PC-3 (cell line): ENCODE results near the gene IGF2BP2.

ENCODE experiments used
- EZH2 ChIP-seq: fragments of 300-600 bp; sonication (generic); IDR thresholded peaks from one replicate; pipeline ENCODE4 v1.6.1; 2017; ENCODE audit warnings: antibody characterized with exemption, mild to moderate bottlenecking, low read length; ENCODE audit not compliant: unreplicated experiment
- EZH2phosphoT487 ChIP-seq: fragments of 300-600 bp; sonication (generic); IDR thresholded peaks from 2 replicates; pipeline ENCODE4 v1.6.1; 2018; ENCODE audit warnings: mild to moderate bottlenecking, antibody characterized with exemption, low read length, borderline replicate concordance
- TF ChIP-seq, protein P1 (sequence below): fragments of 300-600 bp; sonication (generic); conservative IDR thresholded peaks from 2 replicates; pipeline ENCODE4 v1.5.1; 2017; ENCODE audit warnings: antibody characterized with exemption, low read depth, mild to moderate bottlenecking, low read length

DNA sequence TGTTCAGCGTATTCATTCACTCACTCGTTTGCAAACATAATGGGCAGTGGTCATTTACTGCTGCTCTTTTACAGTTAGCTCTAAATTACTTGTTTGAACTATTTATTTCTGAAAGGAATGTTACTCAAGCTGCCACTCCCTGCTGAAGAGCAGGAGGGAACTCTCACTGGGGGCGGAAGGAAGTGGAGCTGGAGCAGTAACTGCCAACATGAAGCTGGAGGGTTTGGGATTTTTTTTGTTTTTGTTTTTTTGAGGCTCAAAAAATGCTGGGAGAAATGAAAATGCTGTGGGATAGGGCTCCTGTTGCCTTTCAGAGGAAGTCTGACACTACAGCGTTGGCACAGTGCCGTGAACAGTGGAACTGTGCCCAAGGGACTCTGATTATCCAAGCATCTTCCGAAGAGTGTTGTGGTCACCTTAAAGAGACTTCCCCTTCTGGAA, 194.6 kb downstream of the IGF2BP2 start:
- TF ChIP-seq, protein P1, sequence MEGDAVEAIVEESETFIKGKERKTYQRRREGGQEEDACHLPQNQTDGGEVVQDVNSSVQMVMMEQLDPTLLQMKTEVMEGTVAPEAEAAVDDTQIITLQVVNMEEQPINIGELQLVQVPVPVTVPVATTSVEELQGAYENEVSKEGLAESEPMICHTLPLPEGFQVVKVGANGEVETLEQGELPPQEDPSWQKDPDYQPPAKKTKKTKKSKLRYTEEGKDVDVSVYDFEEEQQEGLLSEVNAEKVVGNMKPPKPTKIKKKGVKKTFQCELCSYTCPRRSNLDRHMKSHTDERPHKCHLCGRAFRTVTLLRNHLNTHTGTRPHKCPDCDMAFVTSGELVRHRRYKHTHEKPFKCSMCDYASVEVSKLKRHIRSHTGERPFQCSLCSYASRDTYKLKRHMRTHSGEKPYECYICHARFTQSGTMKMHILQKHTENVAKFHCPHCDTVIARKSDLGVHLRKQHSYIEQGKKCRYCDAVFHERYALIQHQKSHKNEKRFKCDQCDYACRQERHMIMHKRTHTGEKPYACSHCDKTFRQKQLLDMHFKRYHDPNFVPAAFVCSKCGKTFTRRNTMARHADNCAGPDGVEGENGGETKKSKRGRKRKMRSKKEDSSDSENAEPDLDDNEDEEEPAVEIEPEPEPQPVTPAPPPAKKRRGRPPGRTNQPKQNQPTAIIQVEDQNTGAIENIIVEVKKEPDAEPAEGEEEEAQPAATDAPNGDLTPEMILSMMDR, result no peak
- TF ChIP-seq EZH2 (no peak), EZH2phosphoT487 (no peak)
